Heart left ventricle (tissue), 16 donors: ENCODE measurements around the gene RILP. TPM values are rescaled to one million over a fixed set of nuclear protein-coding genes. Genes with fewer than 3 reads are reported as not detected.
"Not testable (repeated sequence)": the region's sequence is repeated elsewhere in the genome, so short reads cannot be mapped to it uniquely, and the experiment has no call there.

Experiments
- ATAC-seq, 4 donors: fragments of 200-7000 bp; cut with Tn5 transposase; one replicate each; pipeline ENCODE4 v1.9.1; 2020 to 2022; ENCODE audit warnings: moderate library complexity in 4 of 4, mild to moderate bottlenecking in 3 of 4, moderate number of reproducible peaks in 1 of 4
- DNase-seq, 5 donors: peaks; one replicate each; pipeline ENCODE4 v3.0.0-alpha.2; 2020
- H3K27ac ChIP-seq, 12 donors: fragments of 200-600 bp; sonication (generic) in 4 of 12; one replicate each; pipeline versions ENCODE4 v1.5.0 to v1.8.0; 2016 to 2022; ENCODE audit warnings: mild to moderate bottlenecking in 2 of 12
- H3K27me3 ChIP-seq, 9 donors: fragments of 200-600 bp; sonication (generic) in 2 of 9; one replicate each; pipeline versions ENCODE4 v1.5.1 to v1.8.0; 2016 to 2022; ENCODE audit warnings: mild to moderate bottlenecking in 3 of 9
- H3K36me3 ChIP-seq, 9 donors: fragments of 200-600 bp; sonication (generic) in 2 of 9; one replicate each; pipeline versions ENCODE4 v1.5.0 to v1.8.0; 2018 to 2022; ENCODE audit warnings: mild to moderate bottlenecking in 2 of 9
- H3K4me1 ChIP-seq, 12 donors: fragments of 200-600 bp; sonication (generic) in 4 of 12; one replicate each; pipeline versions ENCODE4 v1.5.0 to v1.8.0; 2016 to 2022; ENCODE audit warnings: mild to moderate bottlenecking in 3 of 12
- H3K4me3 ChIP-seq, 12 donors: fragments of 200-600 bp; sonication (generic) in 4 of 12; one replicate each; pipeline versions ENCODE4 v1.5.0 to v1.8.0; 2017 to 2022; ENCODE audit warnings: mild to moderate bottlenecking in 9 of 12, moderate library complexity in 4 of 12
- H3K9me3 ChIP-seq, 12 donors: fragments of 200-600 bp; sonication (generic) in 4 of 12; one replicate each; pipeline versions ENCODE4 v1.5.0 to v1.8.0; 2016 to 2022; ENCODE audit warnings: mild to moderate bottlenecking in 1 of 12
- CTCF ChIP-seq, 12 donors: fragments of 200-600 bp; sonication (generic) in 4 of 12; IDR thresholded peaks; one replicate each; pipeline versions ENCODE4 v1.5.0 to v1.8.0; 2018 to 2022; ENCODE audit warnings: antibody characterized with exemption in 12 of 12, mild to moderate bottlenecking in 5 of 12
- POLR2A ChIP-seq, 2 donors: fragments of 450-650 bp; IDR thresholded peaks; one replicate each; pipeline ENCODE4 v1.6.1; 2017; ENCODE audit warnings: antibody characterized with exemption in 2 of 2, mild to moderate bottlenecking in 2 of 2, moderate library complexity in 2 of 2
- WGBS, 4 donors: extraction: QIAGEN DNeasy Blood & Tissue Kit in 2 of 4; methylation state at CpG; one replicate each; pipeline versions ENCODE4 v1.1.5 to v1.1.7; 2013 to 2018; 5-methylcytosine and 5-hydroxymethylcytosine counted together
- intact Hi-C, 10 donors: fragments of 100-400 bp; cut with DNase I; formaldehyde crosslinking; loops; one replicate each; pipeline versions ENCODE4 v1.11.1 to v1.14.2; 2022
- polyA plus RNA-seq, 2 donors: library from polyadenylated mRNA; stranded (reverse); fragments of 200-250 nt; gene quantifications; one replicate each; pipeline ENCODE4 v1.2.3, GENCODE V29; 2013
- total RNA-seq, 9 donors: library from RNA; depleted of rRNA in 2 of 9; stranded (reverse); fragments of >200 nt in 2 of 9; fragmentation: NEBNext Ultra II Directional in 3 of 9; extraction: Animal tissue kit (Norgen Biotek cat#: 25700) in 3 of 9; gene quantifications; one replicate each; pipeline versions ENCODE4 v1.1.0 to v1.2.4, GENCODE V29; 2016 to 2023
- donor health status: ischemic (EF 13 %, LVEDD 7.1; RV severe dilation, severe dysfunction).
- donor health status: healthy with polysubstance abuse.
- donor health status: DM: no; HTN: yes; CAD: no.
- donor health status: DM: no; HTN: no; CAD: no.
- donor health status: ischemic (EF 25% LVEDD 6.9; RV normal size, moderate dysfunction).
- donor health status: ischemic (EF 25% LVEDD 5.7; RV mildly dilated, moderate dysfunction).
- donor health status: healthy.
- donor health status: DM: yes; HTN: yes; CAD: no.
- donor health status: ischemic (EF 35%, LVEDD 5.7; RV mildly dilated, moderate dysfunction).
- donor health status: nonischemic (EF 11% LVEDD 7.7; RV severe dilation, severe dysfunction).
- donor health status: DM: yes; HTN: yes; CAD: no.
- donor health status: PGD.
- donor health status: ischemic (EF 29% LVEDD 5.4; RV normal size, mild dysfunction).
- donor health status: nonischemic (EF 23%, LVEDD 6.1; RV moderate dilation, normal function).

RILP gene
- total and polyA plus RNA-seq, 11 donors, result 37.6 to 130 (median 60.1) TPM

GRCh38 chr17:1673041-1673785 lies 23.5 kb upstream of the RILP start:
- H3K4me1 ChIP-seq, result peaks cover 3 to 19% (median 13%) of the 10 kb centered on the region in 12 donors
- no peak overlapping the region for H3K4me3 ChIP-seq
- peaks cover 8 to 100% (median 96%) of the 10 kb centered on the region in 9 donors for H3K36me3 ChIP-seq
- no peak overlapping the region for H3K27ac ChIP-seq
- ATAC-seq, result no peak
- no peaks in the 10 kb centered on the region for H3K27me3 ChIP-seq
- DNase-seq, result no peak
- no peak for TF ChIP-seq POLR2A (IDR thresholded peaks at IDR 0.05)
- no peak for TF ChIP-seq CTCF (IDR thresholded peaks at IDR 0.05)
- H3K9me3 ChIP-seq, result no peaks in the 10 kb centered on the region
- 90 to 92% (median 91%) methylated on average over 26 of the region's 26 CpGs for WGBS, 4 donors
- intact Hi-C loops, result loop anchor here in 5 of 10 donors (5.0 to 10.0 kb wide), 5 partner anchors 34 to 362 kb away; partner anchors contain the start of genes DPH1 (in 1 of the 5) and TLCD2 (in 1 of the 5)

GRCh38 chr17:1663934-1664333 lies 14.3 kb upstream of the RILP start:
- not testable (repeated sequence) for DNase-seq, H3K4me1 ChIP-seq, H3K4me3 ChIP-seq, ATAC-seq, H3K27ac ChIP-seq, H3K27me3 ChIP-seq, H3K9me3 ChIP-seq
- 84 to 91% (median 88%) methylated on average over 5 of the region's 5 CpGs for WGBS, 4 donors
- intact Hi-C loops, result loop anchor here in 2 of 10 donors (10.0 kb wide), 2 partner anchors 121 to 201 kb away; no protein-coding TSS in a partner anchor
- H3K36me3 ChIP-seq, result peaks cover 10 to 100% (median 99%) of the 10 kb centered on the region in 9 donors

- intact Hi-C loops, result loop anchor here in 2 of 10 donors (10.0 kb wide), 2 partner anchors 124 to 204 kb away; no protein-coding TSS in a partner anchor
- H3K36me3 ChIP-seq, result peaks cover 12 to 100% (median 99%) of the 10 kb centered on the region in 9 donors
- H3K4me3 ChIP-seq, result no peak overlapping the region
- DNase-seq (no peak), ATAC-seq (no peak)
- H3K4me1 ChIP-seq, result no peaks in the 10 kb centered on the region
- H3K9me3 ChIP-seq, result no peaks in the 10 kb centered on the region
- H3K27me3 ChIP-seq, result no peaks in the 10 kb centered on the region
- TF ChIP-seq POLR2A (IDR thresholded peaks at IDR 0.05) (no peak), CTCF (IDR thresholded peaks at IDR 0.05) (no peak)
- 91 to 94% (median 93%) methylated on average over 12 of the region's 12 CpGs for WGBS, 4 donors
- H3K27ac ChIP-seq, result no peak overlapping the region
Measured at GRCh38 chr17:1661045-1661444, 11.4 kb upstream of the RILP start.

- no peaks in the 10 kb centered on the region for H3K4me1 ChIP-seq
- H3K36me3 ChIP-seq, result peaks cover 16 to 100% (median 100%) of the 10 kb centered on the region in 9 donors
- DNase-seq, result peak in 1 of 5 donors; percentile 13
- H3K4me3 ChIP-seq, result no peak overlapping the region
- no peak for TF ChIP-seq POLR2A (IDR thresholded peaks at IDR 0.05)
- H3K27ac ChIP-seq, result no peak overlapping the region
- no peaks in the 10 kb centered on the region for H3K27me3 ChIP-seq
- intact Hi-C loops, result loop anchor here in 1 of 10 donors (10.0 kb wide), 1 partner anchor 367 kb away; the partner anchor contains the start of gene RTN4RL1
- ATAC-seq, result no peak
- no peaks in the 10 kb centered on the region for H3K9me3 ChIP-seq
- 92 to 95% (median 95%) methylated on average over 9 of the region's 9 CpGs for WGBS, 4 donors
Measured at GRCh38 chr17:1658100-1658499, 8.4 kb upstream of the RILP start.

GRCh38 chr17:1653735-1654134 lies 4.1 kb upstream of the RILP start:
- 89 to 94% (median 92%) methylated on average over 14 of the region's 14 CpGs for WGBS, 4 donors
- ATAC-seq (no peak), DNase-seq (peak in 1 of 5 donors; percentile 26)
- Histone ChIP-seq H3K27me3 (no peaks in the 10 kb centered on the region), H3K27ac (no peak overlapping the region), H3K9me3 (no peaks in the 10 kb centered on the region), H3K4me1 (peaks cover 7 to 15% (median 12%) of the 10 kb centered on the region in 12 donors), H3K36me3 (peaks cover 14 to 87% (median 86%) of the 10 kb centered on the region in 9 donors), H3K4me3 (no peak overlapping the region)
- intact Hi-C loops, result loop anchor here in 2 of 10 donors (5.0 to 10.0 kb wide), 2 partner anchors 371 to 374 kb away; partner anchors contain the start of gene RTN4RL1 (in 2 of the 2)
- no peak for TF ChIP-seq CTCF (IDR thresholded peaks at IDR 0.05)
- no peak for TF ChIP-seq POLR2A (IDR thresholded peaks at IDR 0.05)

- not testable (repeated sequence) for ATAC-seq, H3K9me3 ChIP-seq, H3K27me3 ChIP-seq, H3K4me3 ChIP-seq
- peaks cover 14 to 78% (median 76%) of the 10 kb centered on the region in 9 donors for H3K36me3 ChIP-seq
- WGBS, 4 donors, result 87 to 92% (median 90%) methylated on average over 7 of the region's 7 CpGs
- intact Hi-C loops, result loop anchor here in 2 of 10 donors (5.0 to 10.0 kb wide), 2 partner anchors 372 to 375 kb away; partner anchors contain the start of gene RTN4RL1 (in 2 of the 2)
- DNase-seq, result peak in 1 of 5 donors; percentile 10
- H3K27ac ChIP-seq, result peak overlapping the region in 1 of 12 donors; percentile 11
- H3K4me1 ChIP-seq, result peaks cover 7 to 24% (median 19%) of the 10 kb centered on the region in 12 donors
Measured at GRCh38 chr17:1652794-1653193, 3.1 kb upstream of the RILP start.
